HG03565 (cell line): Measurements from ENCODE around the gene IFRD2.

Experiments used
- ATAC-seq: cut with Tn5 transposase; IDR thresholded peaks from one replicate; pipeline ENCODE4 v1.9.1; 2021; ENCODE audit warnings: mild to moderate bottlenecking, moderate library complexity; ENCODE audit not compliant: unreplicated experiment

IFRD2 gene

GRCh38 chr3:50302095-50303012, 10.1 kb upstream of the IFRD2 start:
- no peak for ATAC-seq

- ATAC-seq, result no peak
Measured at GRCh38 chr3:50300681-50301254, 8.5 kb upstream of the IFRD2 start.

- ATAC-seq, result no peak
Measured at GRCh38 chr3:50299929-50300680, 7.9 kb upstream of the IFRD2 start.

GRCh38 chr3:50299638-50299928, 7.4 kb upstream of the IFRD2 start:
- no peak for ATAC-seq

- ATAC-seq, result peak; percentile 70
Measured at GRCh38 chr3:50298836-50299637, 6.8 kb upstream of the IFRD2 start, which contains the start of the genes HYAL3 and NAA80. Gene HYAL3, minus strand, starts transcription at chr3:50299405. Its CDS starts 3,803 bp downstream, at chr3:50295602. Gene NAA80, minus strand, starts transcription at chr3:50299405. Its CDS starts 1,942 bp downstream, at chr3:50297463.

GRCh38 chr3:50297896-50298725, 5.9 kb upstream of the IFRD2 start:
- no peak for ATAC-seq

GRCh38 chr3:50297384-50297775, 5.2 kb upstream of the IFRD2 start:
- no peak for ATAC-seq

GRCh38 chr3:50296721-50297383, 4.6 kb upstream of the IFRD2 start:
- no peak for ATAC-seq

- ATAC-seq, result no peak
Measured at GRCh38 chr3:50295553-50296431, 3.6 kb upstream of the IFRD2 start.

GRCh38 chr3:50294492-50295403, 2.5 kb upstream of the IFRD2 start:
- no peak for ATAC-seq

GRCh38 chr3:50294089-50294488, 1.9 kb upstream of the IFRD2 start:
- ATAC-seq, result no peak

GRCh38 chr3:50293079-50293801, 1.0 kb upstream of the IFRD2 start:
- ATAC-seq, result no peak

- ATAC-seq, result no peak
Measured at GRCh38 chr3:50290161-50290641, 2.0 kb downstream of the IFRD2 start.

GRCh38 chr3:50289130-50289529, 3.1 kb downstream of the IFRD2 start:
- no peak for ATAC-seq

- no peak for ATAC-seq
Measured at GRCh38 chr3:50288387-50289007, 3.7 kb downstream of the IFRD2 start.

- ATAC-seq, result no peak
Measured at GRCh38 chr3:50287262-50287661, 5.0 kb downstream of the IFRD2 start.
